ENCODE measurements around the gene PHLDB2. TPM values are rescaled to one million over a fixed set of nuclear protein-coding genes. Genes with fewer than 3 reads are reported as not detected.

Gene PHLDB2
- total and polyA plus RNA-seq, 2 of the 8 experiments (the other 6 are each of a cell fraction or from before 2014, with no cell fraction given), result 5.8 to 22.6 TPM

DNA sequence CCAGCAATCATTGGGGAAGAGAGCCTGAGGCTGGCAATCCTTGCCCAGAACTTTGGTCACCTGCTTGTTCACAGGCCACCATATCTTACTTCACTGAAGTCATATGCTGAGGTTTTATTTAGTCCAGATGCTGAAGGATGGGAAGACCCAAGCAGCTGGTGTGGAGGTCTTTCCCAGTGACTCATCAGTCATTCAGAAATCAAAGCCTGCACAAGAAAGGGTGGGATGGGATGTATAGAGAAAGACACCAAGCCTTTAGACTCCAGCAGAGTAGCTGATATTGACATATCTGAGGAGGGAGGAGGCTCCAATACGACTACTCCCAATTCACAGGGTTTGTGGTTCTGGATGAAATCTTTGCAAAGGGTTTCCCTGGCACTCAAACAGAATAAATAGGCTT is 13.0 kb upstream of the PHLDB2 start:
- no peak overlapping the region for H3K4me2 ChIP-seq (ENCODE audit: insufficient read depth in 1 of 2, low read depth in 2 of 2, low read length in 2 of 2)
- H3K27ac ChIP-seq (ENCODE audit: low read depth, low read length), result no peak overlapping the region
- H3K23ac ChIP-seq (ENCODE audit: insufficient read length), result no peak overlapping the region
- no peaks in the 10 kb centered on the region for H3K4me1 ChIP-seq (replicated peaks in 1 of 4; ENCODE audit: control insufficient read depth in 3 of 4, insufficient read depth in 4 of 4, low read length in 3 of 4)
- no peak overlapping the region for H4K5ac ChIP-seq (ENCODE audit: insufficient read length, low read depth, low read length)
- CTCF ChIA-PET (ENCODE audit: partially characterized antibody), result no interaction called here
- no peak overlapping the region for H4K91ac ChIP-seq (replicated peaks; ENCODE audit: insufficient read length, low read length)
- no peak overlapping the region for H3K18ac ChIP-seq (ENCODE audit: extremely low read depth, low read length)
- H4K20me1 ChIP-seq (replicated peaks in 1 of 2; ENCODE audit: control insufficient read depth in 1 of 2, insufficient read depth in 2 of 2, low read length in 2 of 2), result no peaks in the 10 kb centered on the region
- H3K14ac ChIP-seq (ENCODE audit: insufficient read length), result no peak overlapping the region
- WGBS, 2 experiments (ENCODE audit: extremely low coverage in 1 of 2, insufficient coverage in 1 of 2, insufficient read length in 1 of 2, insufficient replicate concordance in 2 of 2, low coverage in 1 of 2, low lambda C conversion rate in 2 of 2, missing lambda C conversion rate in 1 of 2), result 75% methylated on average over 1 of the region's 1 CpG; no CpG with 5 or more reads in 1 of the 2 experiments
- H3K9me3 ChIP-seq (ENCODE audit: insufficient read depth in 2 of 2, low read depth in 1 of 2, low read length in 1 of 2), result no peaks in the 10 kb centered on the region
- no peak overlapping the region for H3K9ac ChIP-seq (replicated peaks in 1 of 4; ENCODE audit: extremely low read depth in 1 of 4, low read depth in 3 of 4, low read length in 3 of 4)
- H3K23me2 ChIP-seq (ENCODE audit: low read depth, low read length), result no peaks in the 10 kb centered on the region
- H3K56ac ChIP-seq (replicated peaks; ENCODE audit: insufficient read length, low read depth, low read length), result no peak overlapping the region
- FAIRE-seq (no peak), DNase-seq (ENCODE audit: low read depth in 1 of 2, low spot score in 2 of 2) (no peak)
- H3K79me1 ChIP-seq (ENCODE audit: low read depth, low read length), result no peaks in the 10 kb centered on the region
- no peaks in the 10 kb centered on the region for H3K36me3 ChIP-seq (ENCODE audit: control insufficient read depth in 2 of 4, insufficient read depth in 4 of 4, low read length in 3 of 4)
- H2BK20ac ChIP-seq (ENCODE audit: low read length), result no peak overlapping the region
- H4K8ac ChIP-seq (ENCODE audit: extremely low read depth, insufficient read depth, low read length), result no peak overlapping the region
- H3K79me2 ChIP-seq (ENCODE audit: control insufficient read depth in 1 of 2, insufficient read depth in 2 of 2, low read length in 2 of 2), result no peaks in the 10 kb centered on the region
- no peak overlapping the region for H3K4ac ChIP-seq (replicated peaks; ENCODE audit: insufficient read length, low read depth, low read length)
- TF ChIP-seq GTF2F1 (IDR thresholded peaks at IDR 0.05; ENCODE audit: borderline replicate concordance, low read depth, low read length) (no peak), SIX5 (IDR thresholded peaks at IDR 0.05; ENCODE audit: low read depth, low read length) (no peak), ZNF274 (IDR thresholded peaks at IDR 0.05; ENCODE audit: borderline replicate concordance, extremely low read depth, low read length) (no peak), POLR2A (IDR thresholded peaks at IDR 0.05; ENCODE audit: control extremely low read depth in 1 of 2, low read depth in 2 of 2, low read length in 2 of 2) (no peak), NANOG (IDR thresholded peaks at IDR 0.05; ENCODE audit: insufficient read depth, low read depth, low read length, poor library complexity, severe bottlenecking) (no peak)
- no peak overlapping the region for H2BK15ac ChIP-seq (ENCODE audit: low read length)
- no peak overlapping the region for H2BK5ac ChIP-seq (ENCODE audit: low read depth, low read length)
- H2AFZ ChIP-seq (ENCODE audit: low read length), result no peak overlapping the region
- POLR2A ChIA-PET (ENCODE audit: partially characterized antibody), result interaction anchor here (0.5 to 1.0 kb wide), 2 partner anchors 20 to 104 kb away, joined by 4 to 5 read pairs; no protein-coding TSS in a partner anchor
- no peak overlapping the region for H2BK12ac ChIP-seq (ENCODE audit: low read depth, low read length)
- no peaks in the 10 kb centered on the region for H3K27me3 ChIP-seq (replicated peaks in 1 of 4; ENCODE audit: control insufficient read depth in 3 of 4, extremely low read depth in 1 of 4, insufficient read depth in 3 of 4, low read length in 3 of 4)
- H3K4me3 ChIP-seq (ENCODE audit: extremely low read depth in 1 of 4, insufficient read depth in 2 of 4, low read depth in 3 of 4, low read length in 4 of 4), result no peak overlapping the region
- no peak overlapping the region for H2BK120ac ChIP-seq (replicated peaks; ENCODE audit: low read depth, low read length)
- no peak overlapping the region for H2AK5ac ChIP-seq (ENCODE audit: low read depth, low read length)

All from H1 (cell line).